GM19372 (cell line): Measurements from ENCODE around the gene KCNAB1.

Experiments used
- ATAC-seq: cut with Tn5 transposase; IDR thresholded peaks from one replicate; pipeline ENCODE4 v1.9.1; 2021; ENCODE audit warnings: mild to moderate bottlenecking, low read depth, moderate library complexity; ENCODE audit not compliant: unreplicated experiment

The KCNAB1 gene

GRCh38 chr3:156579427-156579851 is 459.1 kb downstream of the KCNAB1 start:
- ATAC-seq = no peak

- no peak for ATAC-seq
These were observed 460.7 kb downstream of the KCNAB1 start for GRCh38 chr3:156581033-156581432.

GRCh38 chr3:156581954-156582353 is 461.6 kb downstream of the KCNAB1 start:
- ATAC-seq = no peak

- peak; percentile 50 for ATAC-seq
These were observed 462.3 kb downstream of the KCNAB1 start for GRCh38 chr3:156582532-156583183.

GRCh38 chr3:156583469-156583868 is 463.1 kb downstream of the KCNAB1 start:
- no peak for ATAC-seq

GRCh38 chr3:156586905-156587759 is 466.8 kb downstream of the KCNAB1 start:
- no peak for ATAC-seq

GRCh38 chr3:156587760-156588069 is 467.3 kb downstream of the KCNAB1 start:
- no peak for ATAC-seq
